SK-N-SH (cell line): ENCODE results near the gene RNF112. TPM values are rescaled to one million over a fixed set of nuclear protein-coding genes. Genes with fewer than 3 reads are reported as not detected.

ENCODE experiments used
- CTCF ChIA-PET: fragments of 300-600, 350-600 bp; formaldehyde crosslinking; extraction: SDS; loops from one replicate; lab custom pipeline; 2021; lab: Yijun Ruan, JAX
- POLR2A ChIA-PET: fragments of 350-600 bp; sonication (Branson Sonifier 250); formaldehyde crosslinking; extraction: SDS; loops from one replicate; lab custom pipeline; 2020; ENCODE audit warnings: antibody characterized with exemption, inconsistent platforms; lab: Yijun Ruan, JAX
- DNase-seq: peaks from one replicate; pipeline ENCODE4 v3.0.0; 2012
- H2AFZ ChIP-seq: fragments of 200-600 bp; sonication (generic); 2 replicates; pipeline ENCODE4 v1.8.1; 2016; ENCODE audit warnings: antibody characterized with exemption, mild to moderate bottlenecking, low read depth
- H3F3A ChIP-seq: fragments of 200-600 bp; sonication (generic); replicated peaks from 2 replicates; pipeline ENCODE3; 2016; ENCODE audit warnings: antibody characterized with exemption, mild to moderate bottlenecking; ENCODE audit not compliant: insufficient read depth
- H3K27ac ChIP-seq, 2 experiments: fragments of 200-500 bp in 1 of 2; fragments of 200-600 bp in 1 of 2; sonication (Bioruptor generic) in 1 of 2; sonication (generic), shearing (Covaris generic) in 1 of 2; 2 replicates each; pipeline versions ENCODE4 v1.5.1 to v1.6.1; 2014 to 2016; ENCODE audit warnings: low read depth in 2 of 2, inconsistent platforms in 1 of 2, low read length in 1 of 2, mild to moderate bottlenecking in 1 of 2, mixed read lengths in 1 of 2
- H3K27me3 ChIP-seq: fragments of 200-600 bp; sonication (generic), shearing (Covaris generic); 2 replicates; pipeline ENCODE4 v1.6.1; 2016; ENCODE audit warnings: mixed run types; ENCODE audit not compliant: insufficient read depth
- H3K36me3 ChIP-seq, 2 experiments: fragments of 200-500 bp in 1 of 2; fragments of 200-600 bp in 1 of 2; sonication (Bioruptor generic) in 1 of 2; sonication (generic) in 1 of 2; replicated peaks in 1 of 2; 2 replicates each; pipeline versions ENCODE3 to v1.5.1; 2014 to 2016; ENCODE audit warnings: low read length in 1 of 2, mild to moderate bottlenecking in 1 of 2; ENCODE audit not compliant: insufficient read depth in 2 of 2, control insufficient read depth in 1 of 2
- H3K4me1 ChIP-seq, 2 experiments: fragments of 200-500 bp in 1 of 2; fragments of 200-600 bp in 1 of 2; sonication (Bioruptor generic) in 1 of 2; sonication (generic), shearing (Covaris generic) in 1 of 2; 2 replicates each; pipeline versions ENCODE4 v1.5.1 to v1.6.1; 2014 to 2016; ENCODE audit warnings: low read depth in 1 of 2, low read length in 1 of 2, mixed run types in 1 of 2; ENCODE audit not compliant: insufficient read depth in 2 of 2, control insufficient read depth in 1 of 2
- H3K4me2 ChIP-seq: fragments of 200-600 bp; sonication (generic), shearing (Covaris generic); 2 replicates; pipeline ENCODE4 v1.6.1; 2017; ENCODE audit warnings: mixed run types
- H3K4me3 ChIP-seq, 2 experiments: fragments of 200-500 bp in 1 of 2; fragments of 200-600 bp in 1 of 2; sonication (Bioruptor generic) in 1 of 2; sonication (generic), shearing (Covaris generic) in 1 of 2; 2 replicates each; pipeline versions ENCODE4 v1.5.1 to v1.8.1; 2014 to 2016; ENCODE audit warnings: low read depth in 2 of 2, inconsistent platforms in 1 of 2, low read length in 1 of 2, mild to moderate bottlenecking in 1 of 2, mixed read lengths in 1 of 2, moderate library complexity in 1 of 2
- H3K79me2 ChIP-seq: fragments of 200-600 bp; sonication (generic); 2 replicates; pipeline ENCODE4 v1.8.1; 2017; ENCODE audit warnings: mild to moderate bottlenecking; ENCODE audit not compliant: insufficient read depth
- H3K9ac ChIP-seq: fragments of 200-600 bp; sonication (generic); 2 replicates; pipeline ENCODE4 v1.6.1; 2017; ENCODE audit warnings: mixed run types
- H3K9me2 ChIP-seq: fragments of 200-600 bp; sonication (generic); 2 replicates; pipeline ENCODE4 v1.6.1; 2017; ENCODE audit warnings: mixed run types
- H3K9me3 ChIP-seq: fragments of 200-600 bp; sonication (generic); 2 replicates; pipeline ENCODE4 v1.6.1; 2017; ENCODE audit warnings: mixed run types, mild to moderate bottlenecking, moderate library complexity
- H4K20me1 ChIP-seq: fragments of 200-600 bp; sonication (generic); 2 replicates; pipeline ENCODE4 v1.6.1; 2017; ENCODE audit warnings: mild to moderate bottlenecking, mixed run types; ENCODE audit not compliant: insufficient read depth
- FOSL2 ChIP-seq: IDR thresholded peaks from 2 replicates; pipeline ENCODE4 v1.4.0; 2012; ENCODE audit warnings: low read depth, mild to moderate bottlenecking, moderate library complexity, borderline replicate concordance
- FOXJ3 ChIP-seq: sonication (generic); formaldehyde crosslinking; IDR thresholded peaks from 2 replicates; pipeline ENCODE4 v1.5.1; 2020; ENCODE audit warnings: mild to moderate bottlenecking, missing genetic modification reagents
- MAX ChIP-seq: IDR thresholded peaks from 2 replicates; pipeline ENCODE4 v1.4.0; 2012; ENCODE audit warnings: low read depth
- MEF2A ChIP-seq: IDR thresholded peaks from 2 replicates; pipeline ENCODE4 v1.4.0; 2012; ENCODE audit warnings: low read depth, borderline replicate concordance
- RCOR1 ChIP-seq: fragments of 150-350 bp; IDR thresholded peaks from 2 replicates; pipeline ENCODE4 v1.6.1; 2017; ENCODE audit warnings: antibody characterized with exemption, low read length
- USF2 ChIP-seq: fragments of 150-350 bp; IDR thresholded peaks from 2 replicates; pipeline ENCODE4 v1.6.1; 2017; ENCODE audit warnings: antibody characterized with exemption, low read length, low read depth, borderline replicate concordance
- YY1 ChIP-seq: IDR thresholded peaks from 2 replicates; pipeline ENCODE4 v1.4.0; 2012; ENCODE audit warnings: low read depth, mild to moderate bottlenecking
- WGBS: methylation state at CpG from one replicate; pipeline ENCODE4 v1.1.6; 2017; ENCODE audit warnings: low lambda C conversion rate; 5-methylcytosine and 5-hydroxymethylcytosine counted together
- polyA plus RNA-seq, 3 experiments: library from polyadenylated mRNA; depleted of rRNA; stranded (reverse); fragments of >200 nt; gene quantifications; 2 replicates each; pipeline ENCODE4 v1.2.3, GENCODE V29; 2012

Gene RNF112
- polyA plus RNA-seq, 1 of the 3 experiments (the other 2 are of a cell fraction) = 22.6 TPM

GRCh38 chr17:19415806-19416775 is 5.1 kb downstream of the RNF112 start:
- no peaks in the 10 kb centered on the region for H4K20me1 ChIP-seq
- H3K27me3 ChIP-seq = no peaks in the 10 kb centered on the region
- no peak overlapping the region; a peak in 1 of 4 replicates for H3K27ac ChIP-seq
- POLR2A ChIA-PET = interaction anchor here (0.6 kb wide), 1 partner anchor 9 kb away, joined by 3 read pairs; no protein-coding TSS in a partner anchor
- H2AFZ ChIP-seq = no peak overlapping the region
- no peak for DNase-seq
- no peak overlapping the region for H3K4me3 ChIP-seq
- TF ChIP-seq MEF2A (no peak), FOXJ3 (CRISPR knock-in tag) (no peak), MAX (no peak)
- peaks cover 4% of the 10 kb centered on the region; the same call in 1 of the 2 replicates for H3K79me2 ChIP-seq
- WGBS = 93% methylated on average over 12 of the region's 18 CpGs
- H3K4me2 ChIP-seq = no peak overlapping the region
- CTCF ChIA-PET = interaction anchor here (1.2 to 2.2 kb wide), 2 partner anchors 14 to 53 kb away, joined by 3 to 9 read pairs; partner anchors contain the start of gene B9D1
- H3K36me3 ChIP-seq = peaks cover 0 to 12% of the 10 kb centered on the region in 2 experiments
- H3K4me1 ChIP-seq = peaks cover 17 to 22% of the 10 kb centered on the region in 2 experiments; a peak in 3 of 4 replicates
- peaks cover 24% of the 10 kb centered on the region for H3F3A ChIP-seq
- H3K9me2 ChIP-seq = no peaks in the 10 kb centered on the region
- H3K9ac ChIP-seq = no peak overlapping the region
- no peaks in the 10 kb centered on the region for H3K9me3 ChIP-seq

- H3K27me3 ChIP-seq = no peaks in the 10 kb centered on the region
- no peak overlapping the region for H3K9ac ChIP-seq
- CTCF ChIA-PET = interaction anchor here (0.9 to 2.2 kb wide), 5 partner anchors 8 to 54 kb away, joined by 3 to 9 read pairs (median 4); partner anchors contain the start of gene B9D1
- H3K9me3 ChIP-seq = no peaks in the 10 kb centered on the region
- H3F3A ChIP-seq = peaks cover 24% of the 10 kb centered on the region
- no peak overlapping the region for H2AFZ ChIP-seq
- H3K4me1 ChIP-seq = peaks cover 8 to 17% of the 10 kb centered on the region in 2 experiments; a peak in 3 of 4 replicates
- peaks cover 0 to 12% of the 10 kb centered on the region in 2 experiments for H3K36me3 ChIP-seq
- H3K9me2 ChIP-seq = no peaks in the 10 kb centered on the region
- no peak for TF ChIP-seq RCOR1
- 0 out of 2 replicates have a peak overlapping the region, but pooled peaks have one; percentile 36 for H3K4me2 ChIP-seq
- 69% methylated on average over 3 of the region's 3 CpGs for WGBS
- peak overlapping the region in 1 of 2 experiments; percentile 58; a peak in 2 of 4 replicates for H3K27ac ChIP-seq
- POLR2A ChIA-PET = no interaction called here
- H3K4me3 ChIP-seq = no peak overlapping the region
- peaks cover under 1% of the 10 kb centered on the region; the same call in 1 of the 2 replicates for H3K79me2 ChIP-seq
- H4K20me1 ChIP-seq = no peaks in the 10 kb centered on the region
- DNase-seq = no peak
These were observed 6.6 kb downstream of the RNF112 start for GRCh38 chr17:19417611-19418010.

- H4K20me1 ChIP-seq = no peaks in the 10 kb centered on the region
- peaks cover 24% of the 10 kb centered on the region for H3F3A ChIP-seq
- no peaks in the 10 kb centered on the region for H3K27me3 ChIP-seq
- H3K9me2 ChIP-seq = no peaks in the 10 kb centered on the region
- H3K9ac ChIP-seq = no peak overlapping the region
- DNase-seq = no peak
- H3K9me3 ChIP-seq = no peaks in the 10 kb centered on the region
- 61% methylated on average over 6 of the region's 7 CpGs for WGBS
- no peak overlapping the region for H2AFZ ChIP-seq
- H3K4me2 ChIP-seq = peak overlapping the region; percentile 36; the same call in 1 of the 2 replicates
- CTCF ChIA-PET = interaction anchor here (0.9 to 2.2 kb wide), 3 partner anchors 8 to 55 kb away, joined by 4 to 9 read pairs (median 4); partner anchors contain the start of gene B9D1
- peak overlapping the region in 1 of 2 experiments; percentile 58; a peak in 2 of 4 replicates for H3K27ac ChIP-seq
- POLR2A ChIA-PET = interaction anchor here (1.3 kb wide), 1 partner anchor 40 kb away, joined by 3 read pairs; the partner anchor contains the start of gene MAPK7
- H3K4me3 ChIP-seq = no peak overlapping the region
- peaks cover 0 to 12% of the 10 kb centered on the region in 2 experiments for H3K36me3 ChIP-seq
- no peaks in the 10 kb centered on the region for H3K79me2 ChIP-seq
- peaks cover 5 to 17% of the 10 kb centered on the region in 2 experiments; a peak in 3 of 4 replicates for H3K4me1 ChIP-seq
- TF ChIP-seq YY1 (no peak), FOSL2 (0 out of 2 replicates have a peak, but pooled peaks have one; percentile 18), USF2 (no peak), RCOR1 (no peak)
These were observed 7.4 kb downstream of the RNF112 start for GRCh38 chr17:19418251-19418992.
